ENCODE results near the gene PRSS12. TPM values are rescaled to one million over a fixed set of nuclear protein-coding genes. Genes with fewer than 3 reads are reported as not detected.

Gene PRSS12
- polyA plus RNA-seq, 3 donors, result not detected

DNA sequence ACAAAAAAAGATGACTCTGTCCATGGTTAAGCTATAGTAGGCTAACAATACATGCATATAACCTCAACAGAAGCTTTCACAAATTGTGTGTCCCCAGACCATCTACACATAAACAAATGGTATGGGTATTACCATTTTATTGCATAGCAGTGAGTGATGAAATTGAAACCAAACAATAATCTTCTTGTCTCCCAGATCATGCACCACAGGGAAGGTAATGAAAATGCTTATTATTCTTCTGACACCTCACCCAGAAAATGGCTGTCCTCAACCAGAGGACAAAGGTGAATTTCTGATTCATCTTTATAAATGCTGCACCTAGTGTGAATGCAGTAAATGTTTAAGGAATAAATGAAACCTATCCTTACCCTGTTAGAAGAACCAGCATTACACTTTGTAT is 8.0 kb downstream of the PRSS12 start:
- H3K4me3 ChIP-seq (replicated peaks in 1 of 3; ENCODE audit: low read depth in 2 of 3, low read length in 3 of 3), result no peak overlapping the region
- no peaks in the 10 kb centered on the region for H4K20me1 ChIP-seq (ENCODE audit: insufficient read depth, low read length)
- H3K4me3 Mint-ChIP-seq, result no peak overlapping the region
- peaks cover 16 to 22% (median 20%) of the 10 kb centered on the region in 3 donors for H3K27me3 Mint-ChIP-seq (ENCODE audit: low read depth in 3 of 3)
- H3K9me3 ChIP-seq (replicated peaks in 1 of 2; ENCODE audit: control insufficient read depth in 1 of 2, insufficient read depth in 1 of 2, low read length in 2 of 2), result no peaks in the 10 kb centered on the region
- no peak overlapping the region for H3K9ac ChIP-seq (ENCODE audit: insufficient read depth, low read length, poor library complexity, severe bottlenecking)
- H3K4me1 ChIP-seq (ENCODE audit: control insufficient read depth in 1 of 2, insufficient read depth in 2 of 2, low read length in 2 of 2), result no peaks in the 10 kb centered on the region
- DNase-seq, result no peak
- no peak overlapping the region for H2AFZ ChIP-seq (ENCODE audit: insufficient read depth, low read depth, low read length, poor library complexity, severe bottlenecking)
- H3K4me2 ChIP-seq (replicated peaks; ENCODE audit: extremely low read depth, low read length, poor library complexity, severe bottlenecking), result no peak overlapping the region
- TF ChIP-seq, protein P1, sequence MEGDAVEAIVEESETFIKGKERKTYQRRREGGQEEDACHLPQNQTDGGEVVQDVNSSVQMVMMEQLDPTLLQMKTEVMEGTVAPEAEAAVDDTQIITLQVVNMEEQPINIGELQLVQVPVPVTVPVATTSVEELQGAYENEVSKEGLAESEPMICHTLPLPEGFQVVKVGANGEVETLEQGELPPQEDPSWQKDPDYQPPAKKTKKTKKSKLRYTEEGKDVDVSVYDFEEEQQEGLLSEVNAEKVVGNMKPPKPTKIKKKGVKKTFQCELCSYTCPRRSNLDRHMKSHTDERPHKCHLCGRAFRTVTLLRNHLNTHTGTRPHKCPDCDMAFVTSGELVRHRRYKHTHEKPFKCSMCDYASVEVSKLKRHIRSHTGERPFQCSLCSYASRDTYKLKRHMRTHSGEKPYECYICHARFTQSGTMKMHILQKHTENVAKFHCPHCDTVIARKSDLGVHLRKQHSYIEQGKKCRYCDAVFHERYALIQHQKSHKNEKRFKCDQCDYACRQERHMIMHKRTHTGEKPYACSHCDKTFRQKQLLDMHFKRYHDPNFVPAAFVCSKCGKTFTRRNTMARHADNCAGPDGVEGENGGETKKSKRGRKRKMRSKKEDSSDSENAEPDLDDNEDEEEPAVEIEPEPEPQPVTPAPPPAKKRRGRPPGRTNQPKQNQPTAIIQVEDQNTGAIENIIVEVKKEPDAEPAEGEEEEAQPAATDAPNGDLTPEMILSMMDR (IDR thresholded peaks at IDR 0.05), result no peak
- H3K9me3 Mint-ChIP-seq, result peaks cover 0 to 7% (median 0%) of the 10 kb centered on the region in 7 donors
- no peaks in the 10 kb centered on the region for H3K4me1 Mint-ChIP-seq
- H3K36me3 Mint-ChIP-seq, result no peaks in the 10 kb centered on the region
- H3K27ac ChIP-seq (ENCODE audit: low read depth in 1 of 2, low read length in 2 of 2), result no peak overlapping the region
- no peaks in the 10 kb centered on the region for H3K36me3 ChIP-seq (replicated peaks in 1 of 2; ENCODE audit: control insufficient read depth in 1 of 2, insufficient read depth in 2 of 2, low read length in 2 of 2)
- H3K79me2 ChIP-seq (ENCODE audit: insufficient read depth, low read length), result no peaks in the 10 kb centered on the region
- peaks cover 0 to 4% of the 10 kb centered on the region in 2 donors for H3K27me3 ChIP-seq (ENCODE audit: control insufficient read depth in 2 of 2, insufficient read depth in 2 of 2, low read length in 2 of 2)
- intact Hi-C loops (cut with micrococcal nuclease), result no loop called here
- no peak overlapping the region for H3K27ac Mint-ChIP-seq

DNA sequence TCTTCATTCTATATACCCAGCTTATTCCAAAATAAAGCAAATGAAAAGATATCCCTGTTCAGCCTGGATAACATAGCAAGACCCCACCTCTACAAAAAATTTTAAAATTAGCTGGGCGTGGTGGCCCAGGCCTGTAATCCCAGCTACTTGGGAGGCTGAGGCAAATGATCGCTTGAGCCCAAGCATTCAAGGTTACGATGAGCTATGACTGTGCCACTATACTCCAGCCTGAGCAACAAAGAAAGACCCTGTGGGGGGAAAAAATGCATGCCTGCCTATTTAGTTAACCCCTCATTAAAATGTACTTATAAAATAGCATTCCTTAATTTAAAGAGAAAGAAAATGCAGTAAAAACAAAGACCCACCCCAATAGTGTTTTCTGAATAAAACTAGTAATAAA is 9.3 kb downstream of the PRSS12 start:
- H3K4me3 ChIP-seq (replicated peaks in 1 of 3; ENCODE audit: low read depth in 2 of 3, low read length in 3 of 3), result no peak overlapping the region
- no peak for DNase-seq
- H3K4me2 ChIP-seq (replicated peaks; ENCODE audit: extremely low read depth, low read length, poor library complexity, severe bottlenecking), result no peak overlapping the region
- no peak overlapping the region for H3K9ac ChIP-seq (ENCODE audit: insufficient read depth, low read length, poor library complexity, severe bottlenecking)
- no peak overlapping the region for H3K27ac ChIP-seq (ENCODE audit: low read depth in 1 of 2, low read length in 2 of 2)
- intact Hi-C loops (cut with micrococcal nuclease), result no loop called here
- H3K36me3 Mint-ChIP-seq, result no peaks in the 10 kb centered on the region
- H3K9me3 Mint-ChIP-seq, result peaks cover 0 to 4% (median 0%) of the 10 kb centered on the region in 7 donors
- H3K27ac Mint-ChIP-seq, result no peak overlapping the region
- no peaks in the 10 kb centered on the region for H3K79me2 ChIP-seq (ENCODE audit: insufficient read depth, low read length)
- no peaks in the 10 kb centered on the region for H3K4me1 ChIP-seq (ENCODE audit: control insufficient read depth in 1 of 2, insufficient read depth in 2 of 2, low read length in 2 of 2)
- no peak overlapping the region for H3K4me3 Mint-ChIP-seq
- TF ChIP-seq, protein P1 (IDR thresholded peaks at IDR 0.05), result no peak
- no peaks in the 10 kb centered on the region for H3K9me3 ChIP-seq (replicated peaks in 1 of 2; ENCODE audit: control insufficient read depth in 1 of 2, insufficient read depth in 1 of 2, low read length in 2 of 2)
- H2AFZ ChIP-seq (ENCODE audit: insufficient read depth, low read depth, low read length, poor library complexity, severe bottlenecking), result no peak overlapping the region
- no peaks in the 10 kb centered on the region for H4K20me1 ChIP-seq (ENCODE audit: insufficient read depth, low read length)
- 88% methylated on average over 1 of the region's 3 CpGs for WGBS (ENCODE audit: insufficient coverage)
- no peaks in the 10 kb centered on the region for H3K36me3 ChIP-seq (replicated peaks in 1 of 2; ENCODE audit: control insufficient read depth in 1 of 2, insufficient read depth in 2 of 2, low read length in 2 of 2)
- peaks cover 7 to 13% (median 9%) of the 10 kb centered on the region in 3 donors for H3K27me3 Mint-ChIP-seq (ENCODE audit: low read depth in 3 of 3)
- H3K27me3 ChIP-seq (ENCODE audit: control insufficient read depth in 2 of 2, insufficient read depth in 2 of 2, low read length in 2 of 2), result peaks cover 0 to 4% of the 10 kb centered on the region in 2 donors
- H3K4me1 Mint-ChIP-seq, result no peaks in the 10 kb centered on the region
